HEK293 (cell line): Measurements from ENCODE around the gene CNST.

Experiments used
- CTCF ChIA-PET: fragments of 350-600 bp; formaldehyde crosslinking; extraction: SDS; loops from one replicate; lab custom pipeline; 2021; ENCODE audit warnings: antibody characterized with exemption; lab: Yijun Ruan, JAX
- POLR2A ChIA-PET: fragments of 300-600 bp; formaldehyde crosslinking; extraction: SDS; loops from one replicate; lab custom pipeline; 2020; ENCODE audit warnings: antibody characterized with exemption, inconsistent platforms; lab: Yijun Ruan, JAX
- H3K27ac ChIP-seq: fragments of 200-500 bp; sonication (Bioruptor generic); 2 replicates; pipeline ENCODE4 v1.5.1; 2014; ENCODE audit warnings: low read depth, low read length, control low read depth, inconsistent platforms; ENCODE audit errors: extremely low read depth
- H3K36me3 ChIP-seq, 2 experiments: fragments of 200-500 bp in 1 of 2; sonication (Bioruptor generic) in 1 of 2; 1 replicate in 1 of 2; 2 replicates in 1 of 2; pipeline ENCODE4 v1.5.1; 2014 to 2017; ENCODE audit warnings: inconsistent platforms in 2 of 2, low read length in 2 of 2; ENCODE audit not compliant: control insufficient read depth in 2 of 2, insufficient read depth in 1 of 2
- H3K4me1 ChIP-seq: fragments of 200-500 bp; sonication (Bioruptor generic); 2 replicates; pipeline ENCODE4 v1.5.1; 2014; ENCODE audit warnings: mild to moderate bottlenecking, low read length, inconsistent platforms; ENCODE audit not compliant: control insufficient read depth, insufficient read depth
- H3K4me3 ChIP-seq: 2 replicates; pipeline ENCODE4 v1.5.1; 2011; ENCODE audit warnings: low read depth, mild to moderate bottlenecking, control low read depth, low read length, moderate library complexity
- H3K9me3 ChIP-seq: fragments of 200-500 bp; sonication (Bioruptor generic); 2 replicates; pipeline ENCODE4 v1.5.1; 2014; ENCODE audit warnings: low read depth, low read length, inconsistent platforms; ENCODE audit not compliant: control insufficient read depth, insufficient read depth
- BCL11B ChIP-seq: fragments of 450-650 bp; formaldehyde crosslinking; IDR thresholded peaks from 2 replicates; pipeline ENCODE4 v1.5.1; 2016; ENCODE audit warnings: low read depth, missing biosample characterization, missing genetic modification characterization
- BCL6B ChIP-seq: fragments of 450-650 bp; formaldehyde crosslinking; IDR thresholded peaks from 2 replicates; pipeline ENCODE4 v1.5.1; 2017; ENCODE audit warnings: missing biosample characterization, missing genetic modification characterization
- ELK4 ChIP-seq: IDR thresholded peaks from 2 replicates; pipeline ENCODE4 v1.6.1; 2011; ENCODE audit warnings: mild to moderate bottlenecking, low read depth, low read length, borderline replicate concordance
- GLI2 ChIP-seq: fragments of 450-650 bp; formaldehyde crosslinking; IDR thresholded peaks from 2 replicates; pipeline ENCODE4; 2017; ENCODE audit warnings: missing biosample characterization, missing genetic modification characterization, low read depth, borderline replicate concordance
- GLI4 ChIP-seq: fragments of 450-650 bp; formaldehyde crosslinking; IDR thresholded peaks from 2 replicates; pipeline ENCODE4 v1.5.1; 2016; ENCODE audit warnings: missing biosample characterization, missing genetic modification characterization
- KLF8 ChIP-seq: fragments of 450-650 bp; formaldehyde crosslinking; IDR thresholded peaks from 2 replicates; pipeline ENCODE4 v1.5.1; 2016; ENCODE audit warnings: missing biosample characterization, missing genetic modification characterization
- MZF1 ChIP-seq: fragments of 450-650 bp; formaldehyde crosslinking; IDR thresholded peaks from 2 replicates; pipeline ENCODE4 v1.5.1; 2017; ENCODE audit warnings: missing biosample characterization, missing genetic modification characterization, borderline replicate concordance
- PBX3 ChIP-seq: sonication (generic); formaldehyde crosslinking; IDR thresholded peaks from 2 replicates; pipeline ENCODE4 v1.8.1; 2022; ENCODE audit warnings: mild to moderate bottlenecking, moderate library complexity, missing genetic modification reagents
- RBAK ChIP-seq: fragments of 450-650 bp; formaldehyde crosslinking; IDR thresholded peaks from 2 replicates; pipeline ENCODE4 v1.5.1; 2016; ENCODE audit warnings: missing biosample characterization, missing genetic modification characterization
- SALL2 ChIP-seq: fragments of 450-650 bp; formaldehyde crosslinking; IDR thresholded peaks from 2 replicates; pipeline ENCODE4 v1.5.0; 2017; ENCODE audit warnings: missing biosample characterization, mild to moderate bottlenecking, missing genetic modification characterization, borderline replicate concordance
- SETDB1 ChIP-seq: IDR thresholded peaks from one replicate; pipeline ENCODE4 v1.6.1; 2017; ENCODE audit warnings: mild to moderate bottlenecking, low read length, moderate library complexity, mixed read lengths; ENCODE audit not compliant: insufficient read length
- YY1 ChIP-seq: fragments of 450-650 bp; formaldehyde crosslinking; IDR thresholded peaks from 2 replicates; pipeline ENCODE4 v1.5.1; 2018; ENCODE audit warnings: missing biosample characterization, missing genetic modification characterization
- ZBTB21 ChIP-seq: fragments of 450-650 bp; formaldehyde crosslinking; IDR thresholded peaks from 2 replicates; pipeline ENCODE4 v1.5.1; 2017; ENCODE audit warnings: missing biosample characterization, missing genetic modification characterization
- ZFP69B ChIP-seq: fragments of 450-650 bp; formaldehyde crosslinking; IDR thresholded peaks from 2 replicates; pipeline ENCODE4 v1.5.1; 2016; ENCODE audit warnings: missing biosample characterization, missing genetic modification characterization
- ZNF10 ChIP-seq: fragments of 450-650 bp; formaldehyde crosslinking; IDR thresholded peaks from 2 replicates; pipeline ENCODE4 v1.5.1; 2017; ENCODE audit warnings: missing biosample characterization, missing genetic modification characterization
- ZNF140 ChIP-seq: fragments of 450-650 bp; formaldehyde crosslinking; IDR thresholded peaks from 2 replicates; pipeline ENCODE4 v1.5.1; 2016; ENCODE audit warnings: missing biosample characterization, missing genetic modification characterization
- ZNF175 ChIP-seq: fragments of 450-650 bp; formaldehyde crosslinking; IDR thresholded peaks from 2 replicates; pipeline ENCODE4 v1.5.1; 2016; ENCODE audit warnings: missing biosample characterization, missing genetic modification characterization
- ZNF211 ChIP-seq: fragments of 450-650 bp; formaldehyde crosslinking; IDR thresholded peaks from 2 replicates; pipeline ENCODE4 v1.5.1; 2016; ENCODE audit warnings: low read depth, missing biosample characterization, missing genetic modification characterization
- ZNF214 ChIP-seq: fragments of 450-650 bp; formaldehyde crosslinking; IDR thresholded peaks from 2 replicates; pipeline ENCODE4 v1.5.1; 2017; ENCODE audit warnings: missing biosample characterization, mild to moderate bottlenecking, missing genetic modification characterization, borderline replicate concordance
- ZNF223 ChIP-seq: fragments of 450-650 bp; formaldehyde crosslinking; IDR thresholded peaks from 2 replicates; pipeline ENCODE4 v1.5.1; 2016; ENCODE audit warnings: missing biosample characterization, missing genetic modification characterization
- ZNF324 ChIP-seq: fragments of 450-650 bp; formaldehyde crosslinking; IDR thresholded peaks from 2 replicates; pipeline ENCODE4 v1.5.1; 2016; ENCODE audit warnings: missing biosample characterization, missing genetic modification characterization
- ZNF366 ChIP-seq: fragments of 450-650 bp; formaldehyde crosslinking; conservative IDR thresholded peaks from 2 replicates; pipeline ENCODE4 v1.5.1; 2016; ENCODE audit warnings: missing biosample characterization, missing genetic modification characterization
- ZNF398 ChIP-seq: fragments of 450-650 bp; formaldehyde crosslinking; IDR thresholded peaks from 2 replicates; pipeline ENCODE4 v1.5.1; 2017; ENCODE audit warnings: missing biosample characterization, missing genetic modification characterization
- ZNF473 ChIP-seq: fragments of 450-650 bp; formaldehyde crosslinking; IDR thresholded peaks from 2 replicates; pipeline ENCODE4 v1.5.1; 2017; ENCODE audit warnings: missing biosample characterization, missing genetic modification characterization
- ZNF48 ChIP-seq: fragments of 450-650 bp; formaldehyde crosslinking; IDR thresholded peaks from 2 replicates; pipeline ENCODE4 v1.5.1; 2016; ENCODE audit warnings: missing biosample characterization, missing genetic modification characterization
- ZNF488 ChIP-seq: fragments of 450-650 bp; formaldehyde crosslinking; IDR thresholded peaks from 2 replicates; pipeline ENCODE4 v1.5.1; 2016; ENCODE audit warnings: missing biosample characterization, missing genetic modification characterization
- ZNF513 ChIP-seq: fragments of 450-650 bp; IDR thresholded peaks from 2 replicates; pipeline ENCODE4 v1.5.1; 2018; ENCODE audit warnings: missing biosample characterization, missing genetic modification characterization
- ZNF529 ChIP-seq: fragments of 450-650 bp; formaldehyde crosslinking; IDR thresholded peaks from 2 replicates; pipeline ENCODE4 v1.5.1; 2017; ENCODE audit warnings: missing genetic modification characterization, missing biosample characterization; ENCODE audit not compliant: insufficient replicate concordance
- ZNF548 ChIP-seq: fragments of 450-650 bp; formaldehyde crosslinking; IDR thresholded peaks from 2 replicates; pipeline ENCODE4 v1.5.1; 2016; ENCODE audit warnings: missing biosample characterization, missing genetic modification characterization
- ZNF677 ChIP-seq: fragments of 450-650 bp; IDR thresholded peaks from 2 replicates; pipeline ENCODE4 v1.5.0; 2018; ENCODE audit warnings: missing biosample characterization, mild to moderate bottlenecking, missing genetic modification characterization, moderate library complexity

Gene CNST

GRCh38 chr1:246695666-246696065, 129.4 kb downstream of the CNST start:
- no peak for TF ChIP-seq ZNF211 (tag by site-specific recombination)
- TF ChIP-seq ZNF10 (tag by site-specific recombination): no peak
- no peak for TF ChIP-seq SALL2 (tag by site-specific recombination)
- TF ChIP-seq ZBTB21: no peak
- no peak for TF ChIP-seq BCL6B (tag by site-specific recombination)
- no peak for TF ChIP-seq KLF8
- TF ChIP-seq ZNF366 (tag by site-specific recombination): no peak
- TF ChIP-seq ZNF175: no peak
- no peak for TF ChIP-seq ZNF223
- no peak for TF ChIP-seq ZNF677 (tag by site-specific recombination)
- no peak for TF ChIP-seq PBX3 (CRISPR knock-in tag)
- no peak for TF ChIP-seq MZF1 (tag by site-specific recombination)
- no peak for TF ChIP-seq GLI4 (tag by site-specific recombination)
- TF ChIP-seq ZNF48: no peak
- TF ChIP-seq ZNF488 (tag by site-specific recombination): no peak
- TF ChIP-seq ZNF529 (tag by site-specific recombination): no peak
- TF ChIP-seq ZNF324 (tag by site-specific recombination): no peak
- TF ChIP-seq ZNF548: no peak
- no peak for TF ChIP-seq ZNF214 (tag by site-specific recombination)
- TF ChIP-seq GLI2 (tag by site-specific recombination): no peak
- no peaks in the 10 kb centered on the region for H3K36me3 ChIP-seq
- POLR2A ChIA-PET: no interaction called here
- CTCF ChIA-PET: interaction anchor here (0.7 kb wide), 1 partner anchor 63 kb away, joined by 3 read pairs; no protein-coding TSS in a partner anchor
- H3K4me1 ChIP-seq: no peaks in the 10 kb centered on the region
- no peaks in the 10 kb centered on the region for H3K9me3 ChIP-seq
- no peak overlapping the region for H3K4me3 ChIP-seq
- H3K27ac ChIP-seq: no peak overlapping the region

- POLR2A ChIA-PET: no interaction called here
- Histone ChIP-seq H3K27ac (no peak overlapping the region), H3K4me3 (no peak overlapping the region), H3K9me3 (no peaks in the 10 kb centered on the region), H3K36me3 (no peaks in the 10 kb centered on the region), H3K4me1 (no peaks in the 10 kb centered on the region)
- CTCF ChIA-PET: interaction anchor here (0.7 kb wide), 1 partner anchor 165 kb away, joined by 3 read pairs; no protein-coding TSS in a partner anchor
- no peak for TF ChIP-seq RBAK (tag by site-specific recombination)
- TF ChIP-seq ZNF513 (tag by site-specific recombination): no peak
- no peak for TF ChIP-seq ZNF398
- no peak for TF ChIP-seq YY1
- no peak for TF ChIP-seq ELK4
- no peak for TF ChIP-seq BCL11B
- TF ChIP-seq ZNF473: no peak
- no peak for TF ChIP-seq ZFP69B (tag by site-specific recombination)
- no peak for TF ChIP-seq ZNF140 (tag by site-specific recombination)
- no peak for TF ChIP-seq SETDB1
These were observed 132.3 kb downstream of the CNST start for GRCh38 chr1:246698466-246699094.
